HG03108 (cell line): Measurements from ENCODE around the gene GLRX3.

Experiments used
- ATAC-seq: cut with Tn5 transposase; IDR thresholded peaks from one replicate; pipeline ENCODE4 v1.9.1; 2021; ENCODE audit warnings: moderate library complexity; ENCODE audit not compliant: unreplicated experiment

GLRX3 gene

GRCh38 chr10:130203626-130204025, 67.4 kb downstream of the GLRX3 start:
- no peak for ATAC-seq

- ATAC-seq: no peak
Observed at GRCh38 chr10:130206216-130206737, 70.1 kb downstream of the GLRX3 start.

DNA sequence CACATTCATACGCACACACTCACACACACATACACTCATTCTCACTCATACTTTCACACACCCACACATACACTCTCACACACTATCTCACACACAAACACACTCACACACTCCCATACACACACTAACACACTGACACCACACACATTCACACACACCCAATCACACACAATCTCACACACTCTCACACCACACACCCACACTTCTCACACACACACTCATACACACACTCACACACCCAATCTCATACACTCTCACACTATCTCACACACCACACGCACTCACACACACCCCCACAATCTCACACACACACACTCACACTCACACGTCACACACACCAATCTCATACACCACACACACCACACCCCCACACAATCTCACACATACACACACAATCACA, 71.0 kb downstream of the GLRX3 start:
- ATAC-seq: no peak

DNA sequence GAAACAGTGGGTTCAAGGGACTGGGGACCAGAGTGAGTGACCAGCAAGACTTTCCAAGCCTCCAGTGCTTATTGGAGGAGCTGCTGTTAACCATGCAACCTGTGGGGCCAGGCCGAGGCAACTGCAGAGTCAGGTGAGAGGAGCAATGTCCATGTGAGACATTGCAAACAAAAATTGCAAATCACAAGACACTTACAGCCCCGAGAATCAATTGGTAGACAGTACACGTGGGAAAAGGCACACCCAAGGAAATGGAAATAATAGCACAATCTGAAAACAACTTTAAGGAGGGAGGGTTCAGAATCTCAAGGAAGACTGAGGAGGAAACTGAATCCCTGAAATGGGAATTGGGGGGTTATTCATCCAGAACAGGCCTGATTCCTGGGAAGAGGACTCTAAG, 72.6 kb downstream of the GLRX3 start:
- ATAC-seq: no peak

DNA sequence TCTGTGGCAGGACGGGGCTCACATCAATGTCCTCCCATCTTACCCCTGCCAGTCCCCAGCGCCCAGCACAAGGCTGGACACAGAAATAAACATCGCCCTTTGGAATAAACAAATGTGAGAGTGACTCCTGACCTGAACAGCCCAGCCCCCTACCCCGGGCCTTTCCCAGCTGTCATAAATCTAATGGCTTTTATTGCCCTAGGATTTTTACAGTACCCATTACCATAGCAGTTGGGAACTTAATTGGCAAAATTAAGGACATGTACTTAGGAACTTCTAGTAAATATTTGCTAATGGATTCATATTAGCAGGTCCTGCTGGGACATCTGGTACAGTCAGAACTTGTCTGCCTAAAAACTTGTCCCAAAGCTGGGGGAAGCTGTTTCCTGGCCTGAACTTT, 76.6 kb downstream of the GLRX3 start:
- ATAC-seq: no peak

DNA sequence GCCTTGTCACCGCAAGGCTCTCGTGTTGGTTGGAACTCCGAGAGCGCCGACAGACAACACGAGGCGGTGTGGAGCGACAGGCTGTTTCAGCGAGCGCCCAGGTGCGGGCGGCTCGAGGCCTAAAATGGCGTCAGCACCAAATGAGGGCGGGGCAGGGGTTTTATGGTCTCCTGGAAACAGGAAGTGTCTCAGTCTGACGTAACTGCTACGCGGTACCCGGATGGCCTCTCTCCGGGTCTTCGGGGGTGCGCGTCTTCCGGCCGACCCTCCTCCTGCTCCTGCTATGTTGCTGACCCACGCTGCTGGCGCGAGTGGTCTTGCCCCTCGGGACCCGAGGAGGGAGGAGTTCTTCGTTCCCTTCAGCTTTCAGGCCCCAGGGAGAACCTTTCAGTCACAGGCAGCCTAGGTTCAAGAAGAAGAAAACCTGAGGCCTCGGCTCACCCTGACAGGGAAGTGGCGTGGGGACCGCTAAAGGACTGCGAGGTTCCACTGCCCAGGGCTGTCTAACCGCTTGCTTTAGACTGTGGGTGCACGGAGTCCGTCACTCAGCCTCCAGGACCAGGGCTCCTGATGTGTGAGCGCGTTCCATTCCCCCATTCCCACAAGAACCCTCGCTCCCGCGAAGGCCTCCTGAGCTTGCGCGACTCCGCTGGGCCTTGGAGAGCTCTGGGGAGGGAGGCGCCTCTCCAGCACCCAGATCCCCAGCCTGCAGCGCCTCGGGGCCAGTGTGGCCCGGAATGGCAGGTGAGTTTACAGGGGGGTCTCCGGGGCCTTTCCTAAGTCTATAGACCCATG, 77.3 kb downstream of the GLRX3 start:
- no peak for ATAC-seq

DNA sequence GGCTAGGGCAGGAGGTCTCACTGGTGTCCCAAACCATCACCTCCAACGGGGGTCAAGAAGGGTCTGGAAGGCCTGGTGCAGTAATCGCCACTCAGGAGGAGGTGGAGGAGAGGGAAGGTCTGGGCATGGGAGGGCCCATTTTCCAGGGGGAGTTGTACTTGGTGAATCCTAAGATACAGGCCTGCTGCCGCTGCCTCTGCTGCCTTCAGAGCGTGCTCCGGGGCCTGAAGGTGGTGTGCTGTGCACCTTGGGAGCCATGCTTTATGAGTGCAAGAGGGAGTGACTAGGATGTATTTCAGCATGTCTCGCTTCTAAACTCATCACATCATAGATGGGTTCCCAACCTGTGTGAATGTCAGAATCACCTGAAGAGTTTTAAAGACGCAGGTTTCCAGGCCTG, 78.2 kb downstream of the GLRX3 start:
- no peak for ATAC-seq

DNA sequence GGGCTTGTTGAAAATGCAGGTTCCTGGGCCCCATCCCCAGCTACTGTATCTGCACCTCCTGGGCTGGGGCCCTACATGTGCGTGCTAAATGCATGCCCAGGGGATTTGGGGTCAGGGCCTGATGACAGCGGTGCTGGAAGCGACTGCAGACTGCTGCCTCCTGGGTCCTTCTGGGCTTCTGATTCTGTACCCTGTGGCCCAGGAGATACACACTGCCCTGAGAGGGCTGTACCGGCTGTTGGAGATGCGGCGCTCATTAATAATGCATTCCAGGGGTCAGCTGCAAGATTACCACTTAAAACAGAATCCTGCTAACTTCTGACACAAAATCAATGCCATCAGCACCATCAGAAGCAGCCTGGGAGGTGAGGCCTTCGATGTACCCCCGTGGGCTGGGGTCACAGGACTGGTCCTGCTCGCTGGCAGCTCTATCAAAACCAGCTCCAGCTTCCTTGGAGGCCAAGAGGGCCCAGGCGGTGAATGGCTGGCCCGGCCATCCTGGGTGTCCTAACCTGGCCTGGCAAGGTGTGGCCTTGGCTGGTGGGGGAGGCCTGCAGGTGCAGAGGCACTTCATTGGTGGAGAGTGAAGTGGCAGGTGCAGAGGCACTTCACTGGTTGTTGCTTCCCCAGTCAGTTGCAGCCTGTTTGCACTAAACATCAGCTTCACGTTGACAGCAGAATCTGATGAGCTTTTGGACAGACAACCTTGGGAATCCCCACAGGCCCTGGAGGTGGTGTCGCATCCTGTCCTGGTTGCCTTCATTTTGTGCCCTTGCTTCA, 79.2 kb downstream of the GLRX3 start:
- ATAC-seq: no peak

- no peak for ATAC-seq
Observed at GRCh38 chr10:130215931-130216231, 79.7 kb downstream of the GLRX3 start.

DNA sequence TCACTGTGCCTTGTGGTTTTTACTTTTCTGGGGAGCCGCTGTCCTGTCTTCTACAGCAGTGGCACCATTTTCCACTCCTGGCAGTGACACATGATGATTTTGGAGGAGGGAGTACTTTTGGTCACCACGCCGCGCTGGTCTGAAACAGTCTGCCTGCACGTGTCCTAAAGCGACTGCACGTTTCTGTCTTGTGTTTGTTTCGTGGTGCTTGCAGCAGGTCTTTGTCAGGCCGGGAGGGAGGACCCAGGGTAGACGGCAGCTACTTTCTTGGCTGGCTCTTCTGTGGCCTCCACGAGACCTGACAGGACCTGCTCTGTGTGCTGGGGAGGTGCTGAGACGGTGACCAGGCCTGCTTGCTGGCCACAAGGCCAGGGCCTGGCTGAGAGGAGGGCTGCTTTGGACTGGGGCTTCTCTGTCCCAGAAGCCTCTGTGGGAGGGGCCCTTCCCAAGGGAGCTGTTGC, 82.0 kb downstream of the GLRX3 start:
- no peak for ATAC-seq

GRCh38 chr10:130218936-130219335, 82.7 kb downstream of the GLRX3 start:
- ATAC-seq: no peak

- ATAC-seq: no peak
Observed at GRCh38 chr10:130220251-130221185, 84.3 kb downstream of the GLRX3 start.

- no peak for ATAC-seq
Observed at GRCh38 chr10:130221456-130222375, 85.5 kb downstream of the GLRX3 start.

- ATAC-seq: no peak
Observed at GRCh38 chr10:130222381-130222780, 86.2 kb downstream of the GLRX3 start.

DNA sequence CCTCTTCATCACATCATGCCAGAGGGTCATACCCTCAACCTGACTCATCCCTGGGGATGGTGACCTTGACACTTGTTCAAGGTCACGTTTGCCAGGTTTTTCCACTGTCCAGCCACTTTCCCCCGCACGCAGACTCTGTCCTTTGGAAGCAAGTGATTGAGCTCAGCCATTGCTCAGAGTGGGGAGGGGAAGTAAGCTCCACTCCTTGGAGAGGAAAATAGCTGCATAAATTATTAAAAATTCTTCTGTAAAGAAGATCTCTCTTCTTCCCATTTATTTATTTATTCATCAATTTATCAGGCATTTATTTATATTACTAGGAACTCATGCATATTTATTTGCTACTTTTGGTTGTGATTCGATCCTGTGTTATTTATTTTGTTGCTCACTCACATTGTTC, 88.0 kb downstream of the GLRX3 start:
- no peak for ATAC-seq

GRCh38 chr10:130226012-130226411, 89.8 kb downstream of the GLRX3 start:
- ATAC-seq: no peak

GRCh38 chr10:130227883-130228282, 91.7 kb downstream of the GLRX3 start:
- ATAC-seq: no peak
